ENCODE measurements around the gene RARB. TPM values are rescaled to one million over a fixed set of nuclear protein-coding genes. Genes with fewer than 3 reads are reported as not detected.
A peak's percentile ranks its signal among the peaks of the same experiment; 100 is the strongest.

The RARB gene
- total and polyA plus RNA-seq, 8 donors = 1.7 to 28.0 (median 9.0) TPM

DNA sequence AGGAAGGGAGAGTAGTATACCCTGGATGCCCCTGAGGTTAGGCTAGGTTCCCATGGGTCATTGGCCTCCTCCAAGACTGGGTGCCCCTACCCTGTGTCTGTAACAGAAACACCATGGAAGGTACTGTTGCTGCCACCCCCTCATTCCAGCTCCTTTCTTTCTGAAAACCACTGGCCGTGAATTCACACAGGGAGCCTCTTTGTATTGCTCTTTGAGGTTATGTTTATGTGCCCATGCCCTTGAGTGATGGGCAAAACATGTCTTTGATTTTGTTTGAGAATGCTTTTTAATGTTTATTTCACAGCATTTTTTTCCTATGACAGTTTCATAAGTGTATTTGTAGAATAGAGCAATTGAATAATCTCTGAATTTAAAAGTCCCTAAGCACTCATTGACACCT is 79.7 kb downstream of the RARB start:
- Histone ChIP-seq H3K4me3 (no peak overlapping the region), H3K27me3 (no peaks in the 10 kb centered on the region), H3K36me3 (peaks cover 0 to 2% (median 0%) of the 10 kb centered on the region in 4 donors), H3K9me3 (no peaks in the 10 kb centered on the region), H3K4me1 (peaks cover 0 to 29% (median 7%) of the 10 kb centered on the region in 4 donors), H3K27ac (peak overlapping the region in 1 of 5 donors; percentile 62)
- WGBS, 5 donors = 88 to 100% (median 96%) methylated on average over 1 of the region's 1 CpG
- intact Hi-C loops (cut with DNase I; ENCODE audit: low total_unique reads) = no loop called here
- no peak for DNase-seq
- TF ChIP-seq POLR2AphosphoS5 (IDR thresholded peaks at IDR 0.05) (no peak), EP300 (IDR thresholded peaks at IDR 0.05) (no peak), POLR2A (IDR thresholded peaks at IDR 0.05) (no peak)
- TF ChIP-seq, protein P1, sequence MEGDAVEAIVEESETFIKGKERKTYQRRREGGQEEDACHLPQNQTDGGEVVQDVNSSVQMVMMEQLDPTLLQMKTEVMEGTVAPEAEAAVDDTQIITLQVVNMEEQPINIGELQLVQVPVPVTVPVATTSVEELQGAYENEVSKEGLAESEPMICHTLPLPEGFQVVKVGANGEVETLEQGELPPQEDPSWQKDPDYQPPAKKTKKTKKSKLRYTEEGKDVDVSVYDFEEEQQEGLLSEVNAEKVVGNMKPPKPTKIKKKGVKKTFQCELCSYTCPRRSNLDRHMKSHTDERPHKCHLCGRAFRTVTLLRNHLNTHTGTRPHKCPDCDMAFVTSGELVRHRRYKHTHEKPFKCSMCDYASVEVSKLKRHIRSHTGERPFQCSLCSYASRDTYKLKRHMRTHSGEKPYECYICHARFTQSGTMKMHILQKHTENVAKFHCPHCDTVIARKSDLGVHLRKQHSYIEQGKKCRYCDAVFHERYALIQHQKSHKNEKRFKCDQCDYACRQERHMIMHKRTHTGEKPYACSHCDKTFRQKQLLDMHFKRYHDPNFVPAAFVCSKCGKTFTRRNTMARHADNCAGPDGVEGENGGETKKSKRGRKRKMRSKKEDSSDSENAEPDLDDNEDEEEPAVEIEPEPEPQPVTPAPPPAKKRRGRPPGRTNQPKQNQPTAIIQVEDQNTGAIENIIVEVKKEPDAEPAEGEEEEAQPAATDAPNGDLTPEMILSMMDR (IDR thresholded peaks at IDR 0.05) = no peak

DNA sequence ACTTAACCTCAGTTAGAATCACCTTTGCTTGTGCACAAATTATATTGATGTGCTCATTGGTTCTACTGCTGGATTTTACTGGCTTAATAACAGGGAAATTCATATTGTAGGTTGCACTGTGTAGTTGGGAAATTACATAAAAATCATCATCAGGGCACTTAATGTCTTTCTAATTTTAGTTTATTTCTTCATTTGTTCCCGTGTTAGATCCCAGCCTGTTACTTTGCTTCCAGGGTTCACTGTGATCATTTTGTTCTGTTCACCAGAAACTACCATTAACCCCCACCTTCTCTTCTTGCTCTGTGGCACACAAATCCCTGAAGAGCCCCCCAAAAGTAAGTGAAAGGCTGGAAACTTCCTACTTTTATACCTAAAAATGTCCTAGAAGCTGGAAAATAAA is 80.4 kb downstream of the RARB start:
- Histone ChIP-seq H3K27me3 (no peaks in the 10 kb centered on the region), H3K4me1 (peaks cover 0 to 29% (median 8%) of the 10 kb centered on the region in 4 donors), H3K4me3 (no peak overlapping the region), H3K9me3 (no peaks in the 10 kb centered on the region), H3K36me3 (no peaks in the 10 kb centered on the region), H3K27ac (peak overlapping the region in 1 of 5 donors; percentile 62)
- WGBS, 5 donors = 49 to 76% (median 69%) methylated on average over 1 of the region's 1 CpG
- no peak for DNase-seq
- intact Hi-C loops (cut with DNase I; ENCODE audit: low total_unique reads) = no loop called here
- TF ChIP-seq POLR2AphosphoS5 (IDR thresholded peaks at IDR 0.05) (no peak), POLR2A (IDR thresholded peaks at IDR 0.05) (no peak), EP300 (IDR thresholded peaks at IDR 0.05) (no peak)
- TF ChIP-seq, protein P1 (IDR thresholded peaks at IDR 0.05) = no peak

DNA sequence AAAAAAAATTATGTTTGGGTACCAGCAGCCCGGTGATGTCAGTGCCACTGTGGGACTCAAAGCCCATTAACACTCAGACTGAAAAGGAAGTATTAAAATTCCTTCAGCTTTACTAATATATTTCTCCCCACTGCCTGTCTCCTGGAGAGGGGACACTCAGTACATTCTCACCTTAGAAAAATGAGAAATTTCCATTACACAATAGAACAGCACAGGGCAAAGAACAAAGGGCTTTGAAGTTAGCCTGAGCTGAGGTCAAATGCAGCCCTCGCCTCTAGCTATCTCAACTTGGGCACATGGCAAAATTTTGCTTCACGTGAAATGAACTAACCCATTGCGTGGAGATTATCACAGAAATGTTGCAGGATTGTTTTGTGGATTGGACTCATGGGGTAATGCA is 80.8 kb downstream of the RARB start:
- TF ChIP-seq POLR2A (IDR thresholded peaks at IDR 0.05) (no peak), POLR2AphosphoS5 (IDR thresholded peaks at IDR 0.05) (no peak), EP300 (IDR thresholded peaks at IDR 0.05) (no peak)
- TF ChIP-seq, protein P1 (IDR thresholded peaks at IDR 0.05) = no peak
- intact Hi-C loops (cut with DNase I; ENCODE audit: low total_unique reads) = no loop called here

DNA sequence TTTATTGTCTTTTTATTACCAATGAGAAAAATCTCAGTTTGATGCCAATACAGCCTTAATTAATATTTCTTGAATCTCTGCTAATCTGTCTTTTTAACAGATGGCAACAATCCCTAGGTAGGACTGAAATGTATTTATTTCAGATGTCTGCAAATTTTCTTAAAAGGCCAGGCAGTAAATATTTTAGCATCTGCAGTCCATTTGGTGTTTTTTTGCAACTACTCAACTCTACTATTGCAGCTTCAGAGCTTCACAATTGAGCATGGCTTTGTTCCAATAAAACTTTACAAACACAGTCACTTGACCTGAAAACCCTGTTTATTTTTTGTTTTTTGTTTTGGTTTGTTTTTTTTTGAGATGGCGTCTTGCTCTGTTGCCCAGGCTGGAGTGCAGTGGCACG is 82.7 kb downstream of the RARB start:
- Histone ChIP-seq H3K9me3 (no peaks in the 10 kb centered on the region), H3K36me3 (no peaks in the 10 kb centered on the region), H3K27me3 (no peaks in the 10 kb centered on the region), H3K4me1 (peaks cover 0 to 33% (median 12%) of the 10 kb centered on the region in 4 donors), H3K27ac (no peak overlapping the region), H3K4me3 (no peak overlapping the region)
- no peak for TF ChIP-seq EP300 (IDR thresholded peaks at IDR 0.05)
- no peak for TF ChIP-seq POLR2AphosphoS5 (IDR thresholded peaks at IDR 0.05)
- TF ChIP-seq POLR2A (IDR thresholded peaks at IDR 0.05) = no peak
- TF ChIP-seq, protein P1 (IDR thresholded peaks at IDR 0.05) = no peak
- no peak for DNase-seq
- intact Hi-C loops (cut with DNase I; ENCODE audit: low total_unique reads) = no loop called here
- WGBS, 5 donors = 79 to 98% (median 93%) methylated on average over 2 of the region's 2 CpGs

More for the DNA sequence above, 80.8 kb downstream of the RARB start:
- Histone ChIP-seq H3K27me3 (no peaks in the 10 kb centered on the region), H3K9me3 (no peaks in the 10 kb centered on the region), H3K36me3 (no peaks in the 10 kb centered on the region), H3K4me3 (no peak overlapping the region), H3K4me1 (peaks cover 0 to 33% (median 10%) of the 10 kb centered on the region in 4 donors), H3K27ac (peak overlapping the region in 2 of 5 donors; percentile 31 to 62)
- DNase-seq = no peak
- 62 to 79% (median 69%) methylated on average over 4 of the region's 4 CpGs for WGBS, 5 donors

Data from stomach (tissue), 9 donors.